ENCODE measurements around the gene TBX2. TPM values are rescaled to one million over a fixed set of nuclear protein-coding genes. Genes with fewer than 3 reads are reported as not detected.

The TBX2 gene
- total RNA-seq, 1 donor from 2014 or later, result 0.23 TPM

DNA sequence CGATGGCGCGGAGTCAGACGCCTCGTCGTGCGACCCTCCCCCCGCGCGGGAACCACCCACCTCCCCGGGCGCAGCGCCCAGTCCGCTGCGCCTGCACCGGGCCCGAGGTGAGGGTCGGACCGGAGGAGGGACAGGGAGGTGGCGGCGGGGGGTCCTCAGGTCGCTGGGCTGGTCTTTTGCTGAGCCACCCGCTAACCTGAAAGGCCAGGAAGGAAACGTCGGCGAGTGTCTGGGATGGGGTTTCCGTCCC, 4.9 kb downstream of the TBX2 start:
- Mint-ChIP-seq H3K27me3 (ENCODE audit: unreplicated experiment) (peaks cover 46% of the 10 kb centered on the region), H3K36me3 (ENCODE audit: low read depth, unreplicated experiment) (peaks cover 3% of the 10 kb centered on the region), H3K27ac (ENCODE audit: unreplicated experiment) (no peak overlapping the region), H3K9me3 (ENCODE audit: unreplicated experiment) (no peaks in the 10 kb centered on the region), H3K4me3 (ENCODE audit: unreplicated experiment) (no peak overlapping the region), H3K4me1 (ENCODE audit: unreplicated experiment) (peaks cover 5% of the 10 kb centered on the region)
- no peak for TF ChIP-seq CTCF (IDR thresholded peaks at IDR 0.05; ENCODE audit: unreplicated experiment)
- no peak for DNase-seq (ENCODE audit: low spot score)

- no peak for TF ChIP-seq CTCF (IDR thresholded peaks at IDR 0.05; ENCODE audit: unreplicated experiment)
- DNase-seq (ENCODE audit: low spot score), result no peak
- Mint-ChIP-seq H3K27ac (ENCODE audit: unreplicated experiment) (no peak overlapping the region), H3K4me3 (ENCODE audit: unreplicated experiment) (no peak overlapping the region), H3K27me3 (ENCODE audit: unreplicated experiment) (peaks cover 46% of the 10 kb centered on the region), H3K9me3 (ENCODE audit: unreplicated experiment) (no peaks in the 10 kb centered on the region), H3K4me1 (ENCODE audit: unreplicated experiment) (peaks cover 5% of the 10 kb centered on the region), H3K36me3 (ENCODE audit: low read depth, unreplicated experiment) (peaks cover 3% of the 10 kb centered on the region)
Observed at GRCh38 chr17:61404913-61405685, 5.5 kb downstream of the TBX2 start.

DNA sequence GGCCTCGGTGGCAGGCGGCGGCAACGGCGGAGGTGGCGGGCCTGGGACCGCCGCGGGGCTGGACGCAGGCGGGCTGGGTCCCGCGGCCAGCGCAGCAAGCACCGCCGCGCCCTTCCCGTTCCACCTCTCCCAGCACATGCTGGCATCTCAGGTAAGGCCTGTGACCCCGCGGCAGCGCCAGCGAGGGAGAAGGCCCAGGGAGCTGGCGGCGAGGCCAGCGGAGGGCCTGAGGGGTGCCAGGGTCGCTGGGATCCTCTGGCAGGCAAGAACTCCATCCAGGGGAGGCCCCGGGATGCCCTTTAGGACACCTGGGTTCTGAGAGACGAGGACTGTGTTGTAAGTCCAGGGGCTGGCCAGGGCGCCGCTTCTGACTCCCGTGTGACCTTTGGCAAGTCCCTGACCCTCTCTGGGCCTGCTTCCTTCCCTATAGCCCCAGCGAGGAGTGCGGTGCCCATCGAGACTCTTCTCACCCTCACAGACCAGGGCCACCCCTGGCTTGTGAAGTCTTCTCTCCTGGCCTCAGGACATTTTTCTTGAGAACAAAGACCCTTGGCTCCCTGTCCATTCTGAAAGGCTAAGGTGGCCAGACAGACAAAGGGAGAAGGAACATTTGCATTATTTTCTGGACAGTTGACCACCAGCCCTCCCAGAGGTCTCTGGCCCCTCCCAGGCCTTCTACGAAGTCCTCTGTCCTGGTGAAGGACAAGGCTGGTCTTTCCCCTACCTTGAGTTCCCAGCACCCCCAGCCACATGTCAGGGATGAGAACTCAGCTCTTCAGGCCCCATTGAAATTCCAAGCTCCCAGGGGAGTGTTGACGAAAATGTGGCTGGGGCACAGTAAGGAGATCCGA, 6.3 kb downstream of the TBX2 start:
- Mint-ChIP-seq H3K4me3 (ENCODE audit: unreplicated experiment) (no peak overlapping the region), H3K9me3 (ENCODE audit: unreplicated experiment) (no peaks in the 10 kb centered on the region), H3K27me3 (ENCODE audit: unreplicated experiment) (peaks cover 46% of the 10 kb centered on the region), H3K36me3 (ENCODE audit: low read depth, unreplicated experiment) (peaks cover 3% of the 10 kb centered on the region), H3K4me1 (ENCODE audit: unreplicated experiment) (peaks cover 5% of the 10 kb centered on the region), H3K27ac (ENCODE audit: unreplicated experiment) (no peak overlapping the region)
- no peak for TF ChIP-seq CTCF (IDR thresholded peaks at IDR 0.05; ENCODE audit: unreplicated experiment)
- no peak for DNase-seq (ENCODE audit: low spot score)

DNA sequence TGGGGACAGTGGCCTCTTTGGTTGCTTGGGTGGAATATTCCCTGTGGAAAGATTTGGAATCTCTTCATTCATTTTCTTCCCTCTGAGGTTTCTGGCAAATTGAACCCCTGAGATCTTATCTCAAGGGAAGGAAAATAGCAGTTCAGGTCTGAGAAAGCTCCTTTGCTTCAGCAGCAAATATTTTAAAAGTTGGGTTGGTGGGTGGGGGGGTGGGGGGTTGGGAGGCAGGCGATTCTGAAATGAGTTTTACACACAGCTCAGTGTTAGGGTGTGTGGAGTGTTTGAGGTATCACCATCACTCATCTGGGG, 6.8 kb downstream of the TBX2 start:
- no peaks in the 10 kb centered on the region for H3K9me3 Mint-ChIP-seq (ENCODE audit: unreplicated experiment)
- peaks cover 43% of the 10 kb centered on the region for H3K27me3 Mint-ChIP-seq (ENCODE audit: unreplicated experiment)
- peaks cover 5% of the 10 kb centered on the region for H3K4me1 Mint-ChIP-seq (ENCODE audit: unreplicated experiment)
- TF ChIP-seq CTCF (IDR thresholded peaks at IDR 0.05; ENCODE audit: unreplicated experiment), result no peak
- DNase-seq (ENCODE audit: low spot score), result no peak
- H3K36me3 Mint-ChIP-seq (ENCODE audit: low read depth, unreplicated experiment), result peaks cover 3% of the 10 kb centered on the region
- H3K27ac Mint-ChIP-seq (ENCODE audit: unreplicated experiment), result no peak overlapping the region
- H3K4me3 Mint-ChIP-seq (ENCODE audit: unreplicated experiment), result no peak overlapping the region
